Trophoblast cell (in vitro differentiated cells and primary cell): ENCODE data around the gene SRRM2.

ENCODE experiments used
- DNase-seq, 2 donors: peaks; one replicate each; pipeline ENCODE4 v3.0.0-alpha.2; 2016
- H2AFZ ChIP-seq: 2 replicates; pipeline ENCODE4 v1.6.1; 2013; ENCODE audit warnings: low read length, moderate library complexity, mild to moderate bottlenecking; ENCODE audit not compliant: insufficient read depth, poor library complexity
- H2AK5ac ChIP-seq: 2 replicates; pipeline ENCODE4 v1.6.1; 2013; ENCODE audit warnings: mild to moderate bottlenecking, low read length
- H2BK120ac ChIP-seq: 2 replicates; pipeline ENCODE4 v1.6.1; 2013; ENCODE audit warnings: low read length, mild to moderate bottlenecking, moderate library complexity; ENCODE audit not compliant: insufficient read depth, poor library complexity
- H2BK12ac ChIP-seq: 2 replicates; pipeline ENCODE4 v1.6.1; 2013; ENCODE audit warnings: mild to moderate bottlenecking, low read length, moderate library complexity
- H2BK5ac ChIP-seq: 2 replicates; pipeline ENCODE4 v1.6.1; 2013; ENCODE audit warnings: low read length, low read depth, moderate library complexity, mild to moderate bottlenecking; ENCODE audit not compliant: poor library complexity
- H3K14ac ChIP-seq: 2 replicates; pipeline ENCODE4 v1.6.1; 2013; ENCODE audit warnings: mild to moderate bottlenecking, low read length
- H3K18ac ChIP-seq: 2 replicates; pipeline ENCODE4 v1.6.1; 2013; ENCODE audit warnings: mild to moderate bottlenecking, low read length
- H3K23ac ChIP-seq: 2 replicates; pipeline ENCODE4 v1.6.1; 2013; ENCODE audit warnings: low read length
- H3K27ac ChIP-seq: 2 replicates; pipeline ENCODE4 v1.5.1; 2013; ENCODE audit warnings: low read depth, mild to moderate bottlenecking, inconsistent platforms, low read length, moderate library complexity
- H3K27me3 ChIP-seq: 2 replicates; pipeline ENCODE4 v1.6.1; 2013; ENCODE audit warnings: inconsistent platforms, mild to moderate bottlenecking, low read length, moderate library complexity; ENCODE audit not compliant: insufficient read depth
- H3K36me3 ChIP-seq, 2 experiments: 1 replicate in 1 of 2; 2 replicates in 1 of 2; pipeline ENCODE4 v1.6.1; 2013; ENCODE audit warnings: low read length in 2 of 2, mild to moderate bottlenecking in 2 of 2, moderate library complexity in 1 of 2; ENCODE audit not compliant: insufficient read depth in 2 of 2, control insufficient read depth in 1 of 2
- H3K4ac ChIP-seq: 2 replicates; pipeline ENCODE4 v1.6.1; 2013; ENCODE audit warnings: low read depth, mild to moderate bottlenecking, low read length, moderate library complexity
- H3K4me1 ChIP-seq, 2 experiments: 1 replicate in 1 of 2; 2 replicates in 1 of 2; pipeline ENCODE4 v1.6.1; 2013; ENCODE audit warnings: low read length in 2 of 2, mild to moderate bottlenecking in 2 of 2, moderate library complexity in 1 of 2; ENCODE audit not compliant: insufficient read depth in 2 of 2, control insufficient read depth in 1 of 2
- H3K4me2 ChIP-seq: 2 replicates; pipeline ENCODE4 v1.6.1; 2013; ENCODE audit warnings: inconsistent platforms, mild to moderate bottlenecking, low read length, moderate library complexity
- H3K4me3 ChIP-seq: 2 replicates; pipeline ENCODE4 v1.5.1; 2013; ENCODE audit warnings: mild to moderate bottlenecking, low read depth, low read length, inconsistent platforms
- H3K79me1 ChIP-seq: one replicate; pipeline ENCODE4 v1.6.1; 2013; ENCODE audit warnings: low read length
- H3K79me2 ChIP-seq: 2 replicates; pipeline ENCODE4 v1.6.1; 2013; ENCODE audit warnings: low read length, mild to moderate bottlenecking; ENCODE audit not compliant: control insufficient read depth, insufficient read depth, poor library complexity
- H3K9ac ChIP-seq: 2 replicates; pipeline ENCODE4 v1.6.1; 2013; ENCODE audit warnings: mild to moderate bottlenecking, low read length
- H3K9me3 ChIP-seq: 2 replicates; pipeline ENCODE4 v1.6.1; 2013; ENCODE audit warnings: low read depth, mild to moderate bottlenecking, control low read depth, inconsistent platforms, low read length; ENCODE audit not compliant: insufficient read depth
- H4K12ac ChIP-seq: 2 replicates; pipeline ENCODE4 v1.6.1; 2013; ENCODE audit warnings: low read depth, mild to moderate bottlenecking, low read length, moderate library complexity
- H4K8ac ChIP-seq: 2 replicates; pipeline ENCODE4 v1.6.1; 2013; ENCODE audit warnings: low read depth, mild to moderate bottlenecking, low read length, moderate library complexity
- H4K91ac ChIP-seq: one replicate; pipeline ENCODE4 v1.6.1; 2013; ENCODE audit warnings: low read depth, mild to moderate bottlenecking, low read length, moderate library complexity
- whole genome bisulfite sequencing: extraction: QIAGEN DNeasy Blood & Tissue Kit; methylation state at CpG from one replicate; pipeline ENCODE4 v1.1.7; 2013; ENCODE audit warnings: missing lambda C conversion rate; ENCODE audit not compliant: insufficient read length, insufficient coverage; ENCODE audit errors: extremely low coverage; 5-methylcytosine and 5-hydroxymethylcytosine counted together

SRRM2 gene

DNA sequence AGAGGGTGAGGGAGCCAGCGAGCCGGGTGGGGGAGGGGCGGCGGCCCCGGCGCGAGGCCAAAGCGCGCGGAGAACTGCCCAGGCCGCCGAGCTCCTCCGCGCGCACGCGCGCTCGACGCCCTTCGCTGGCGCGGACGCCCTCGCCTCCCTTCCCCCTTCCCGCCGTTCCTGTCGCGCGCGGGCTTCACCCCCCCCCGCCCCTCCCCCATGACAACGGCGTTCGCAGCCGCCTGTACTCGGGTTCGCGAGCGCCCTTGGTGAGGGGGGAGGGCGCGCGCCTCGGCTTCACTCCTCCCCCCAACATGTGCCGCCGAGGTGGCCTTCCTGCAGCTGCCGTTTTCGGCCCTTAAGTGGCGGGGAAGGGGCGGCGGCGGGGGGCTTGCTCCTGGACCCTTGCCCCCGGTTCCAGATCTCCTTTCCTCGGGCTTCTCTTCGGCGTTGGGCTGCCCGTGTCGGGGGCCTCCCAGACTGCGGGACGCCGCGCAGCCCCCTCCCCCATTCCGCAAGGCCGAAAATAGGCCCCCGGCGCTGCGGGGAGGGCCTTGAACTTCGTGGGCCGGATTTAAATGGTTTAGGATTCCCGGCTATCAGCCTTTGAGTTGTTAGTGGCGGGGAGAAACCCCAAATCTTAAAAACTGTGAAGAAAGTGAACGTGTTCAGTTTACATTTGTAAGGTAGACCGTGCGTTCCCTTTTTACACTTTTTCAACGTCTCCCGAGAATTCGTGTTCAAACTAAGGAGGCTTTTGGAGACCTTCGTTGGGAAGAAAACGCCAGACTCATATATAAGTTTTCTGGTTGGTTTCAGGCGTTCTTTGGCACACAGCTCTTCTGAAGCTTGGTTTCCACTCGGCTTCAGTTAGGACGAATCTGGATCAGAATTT is 653 bp downstream of the SRRM2 start:
- peak overlapping the region; percentile 11 for H2BK12ac ChIP-seq
- H3K4me2 ChIP-seq: peak overlapping the region; percentile 91
- peak overlapping the region; percentile 91 for H3K4me3 ChIP-seq
- no peaks in the 10 kb centered on the region for H3K27me3 ChIP-seq
- H4K8ac ChIP-seq: peak overlapping the region; percentile 98
- H3K23ac ChIP-seq: no peak overlapping the region
- peak overlapping the region; percentile 97 for H4K12ac ChIP-seq
- no CpG with 5 or more reads among the region's 82 CpGs for WGBS
- no peaks in the 10 kb centered on the region for H3K9me3 ChIP-seq
- H3K4ac ChIP-seq: peak overlapping the region; percentile 100
- peaks cover 14 to 17% of the 10 kb centered on the region in 2 experiments for H3K36me3 ChIP-seq
- peak overlapping the region; percentile 99 for H2BK5ac ChIP-seq
- peak overlapping the region; percentile 82 for H3K9ac ChIP-seq
- peak overlapping the region; percentile 99 for H3K27ac ChIP-seq
- H2AK5ac ChIP-seq: peak overlapping the region; percentile 96
- H2BK120ac ChIP-seq: peak overlapping the region; percentile 89
- H3K14ac ChIP-seq: peak overlapping the region; percentile 98
- peaks cover 10 to 14% of the 10 kb centered on the region in 2 experiments for H3K4me1 ChIP-seq
- peak overlapping the region; percentile 100 for H3K18ac ChIP-seq
- H3K79me2 ChIP-seq: peaks cover 46% of the 10 kb centered on the region
- peak overlapping the region; percentile 90 for H2AFZ ChIP-seq
- peak overlapping the region; percentile 98 for H4K91ac ChIP-seq
- DNase-seq: peak; percentile 65 to 75
- peaks cover 20% of the 10 kb centered on the region for H3K79me1 ChIP-seq

GRCh38 chr16:2753733-2754020 is 1.2 kb downstream of the SRRM2 start:
- peaks cover 15 to 22% of the 10 kb centered on the region in 2 experiments for H3K36me3 ChIP-seq
- no peaks in the 10 kb centered on the region for H3K9me3 ChIP-seq
- no peak overlapping the region for H2BK12ac ChIP-seq
- no peak overlapping the region for H4K91ac ChIP-seq
- peak overlapping the region; percentile 39 for H3K14ac ChIP-seq
- H3K79me1 ChIP-seq: peaks cover 20% of the 10 kb centered on the region
- H3K4ac ChIP-seq: peak overlapping the region; percentile 100
- no peak overlapping the region for H2AK5ac ChIP-seq
- no peak overlapping the region for H3K18ac ChIP-seq
- no peak for DNase-seq
- H2AFZ ChIP-seq: no peak overlapping the region
- H4K12ac ChIP-seq: no peak overlapping the region
- H2BK120ac ChIP-seq: no peak overlapping the region
- peaks cover 46% of the 10 kb centered on the region for H3K79me2 ChIP-seq
- H3K4me1 ChIP-seq: peaks cover 10 to 14% of the 10 kb centered on the region in 2 experiments
- H3K23ac ChIP-seq: no peak overlapping the region
- no peak overlapping the region for H2BK5ac ChIP-seq
- H3K27me3 ChIP-seq: no peaks in the 10 kb centered on the region
- H3K4me2 ChIP-seq: peak overlapping the region; percentile 91
- H3K4me3 ChIP-seq: peak overlapping the region; percentile 91
- no peak overlapping the region for H4K8ac ChIP-seq
- WGBS: no CpG with 5 or more reads among the region's 7 CpGs
- peak overlapping the region; percentile 82 for H3K9ac ChIP-seq
- H3K27ac ChIP-seq: peak overlapping the region; percentile 99

GRCh38 chr16:2755158-2755557 is 2.7 kb downstream of the SRRM2 start:
- Histone ChIP-seq H3K27ac (no peak overlapping the region), H3K79me1 (peaks cover 20% of the 10 kb centered on the region), H2BK120ac (no peak overlapping the region), H4K91ac (no peak overlapping the region), H2BK5ac (no peak overlapping the region), H3K4me3 (no peak overlapping the region), H3K79me2 (peaks cover 46% of the 10 kb centered on the region), H3K27me3 (no peaks in the 10 kb centered on the region), H3K9ac (no peak overlapping the region), H4K12ac (no peak overlapping the region), H4K8ac (no peak overlapping the region), H3K9me3 (peaks cover under 1% of the 10 kb centered on the region), H3K4ac (peak overlapping the region; percentile 95), H3K4me2 (peak overlapping the region; percentile 6), H3K4me1 (peaks cover 10 to 14% of the 10 kb centered on the region in 2 experiments), H3K23ac (no peak overlapping the region), H3K14ac (no peak overlapping the region), H2AK5ac (no peak overlapping the region), H2AFZ (no peak overlapping the region), H3K36me3 (peaks cover 25 to 37% of the 10 kb centered on the region in 2 experiments), H2BK12ac (no peak overlapping the region), H3K18ac (no peak overlapping the region)
- no peak for DNase-seq
- WGBS: 100% methylated on average over 1 of the region's 3 CpGs

DNA sequence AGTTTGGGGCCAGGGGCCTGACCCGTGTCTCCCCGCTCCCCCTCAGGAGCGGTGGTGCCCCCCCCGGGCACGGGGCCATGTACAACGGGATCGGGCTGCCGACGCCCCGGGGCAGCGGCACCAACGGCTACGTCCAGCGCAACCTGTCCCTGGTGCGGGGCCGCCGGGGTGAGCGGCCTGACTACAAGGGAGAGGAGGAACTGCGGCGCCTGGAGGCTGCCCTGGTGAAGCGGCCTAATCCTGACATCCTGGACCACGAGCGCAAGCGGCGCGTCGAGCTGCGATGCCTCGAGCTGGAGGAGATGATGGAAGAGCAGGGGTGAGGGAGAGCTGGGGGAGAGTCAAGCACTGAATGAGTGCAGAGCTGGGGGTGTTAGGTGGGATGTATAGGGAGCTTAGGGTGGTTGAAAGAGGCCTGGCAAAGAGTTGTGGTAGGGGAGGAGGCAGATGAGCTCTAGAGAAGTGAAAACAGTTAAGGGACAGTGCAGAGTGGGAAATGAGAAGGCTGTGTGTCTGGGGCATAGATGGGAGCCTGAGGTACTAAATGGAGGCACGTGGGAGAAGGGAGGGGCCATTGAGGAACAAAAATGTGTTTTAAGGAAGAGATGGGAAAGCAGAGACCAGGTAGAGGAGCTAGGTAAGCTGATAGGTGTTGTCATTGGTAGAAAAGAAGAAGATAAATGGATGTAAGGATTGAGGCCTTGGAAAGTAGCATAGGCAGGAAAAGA is 4.0 kb downstream of the SRRM2 start:
- H3K9me3 ChIP-seq: peaks cover 3% of the 10 kb centered on the region
- no peak overlapping the region for H3K23ac ChIP-seq
- H2BK5ac ChIP-seq: no peak overlapping the region
- no peak overlapping the region for H2BK12ac ChIP-seq
- H3K79me2 ChIP-seq: peaks cover 43% of the 10 kb centered on the region
- H3K14ac ChIP-seq: no peak overlapping the region
- H3K4me2 ChIP-seq: no peak overlapping the region
- H3K27ac ChIP-seq: no peak overlapping the region
- no peak overlapping the region for H2AFZ ChIP-seq
- H3K9ac ChIP-seq: no peak overlapping the region
- H3K18ac ChIP-seq: no peak overlapping the region
- H3K4me3 ChIP-seq: no peak overlapping the region
- H4K8ac ChIP-seq: no peak overlapping the region
- no CpG with 5 or more reads among the region's 30 CpGs for WGBS
- H3K4ac ChIP-seq: peak overlapping the region; percentile 89
- no peaks in the 10 kb centered on the region for H3K27me3 ChIP-seq
- H2AK5ac ChIP-seq: no peak overlapping the region
- peaks cover 29 to 41% of the 10 kb centered on the region in 2 experiments for H3K36me3 ChIP-seq
- H2BK120ac ChIP-seq: no peak overlapping the region
- H4K12ac ChIP-seq: peak overlapping the region; percentile 28
- H4K91ac ChIP-seq: no peak overlapping the region
- H3K4me1 ChIP-seq: peaks cover 7 to 11% of the 10 kb centered on the region in 2 experiments
- no peak for DNase-seq
- peaks cover 18% of the 10 kb centered on the region for H3K79me1 ChIP-seq
